Stimulated activated CD4-positive, alpha-beta T cell treated with anti-CD3 and anti-CD28 coated beads, Interleukin-15, amount 100 ng/mL, for 1 hour (primary cell): ENCODE measurements around the gene IL16.
"Not testable (repeated sequence)": the region's sequence is repeated elsewhere in the genome, so short reads cannot be mapped to it uniquely, and the experiment has no call there.

ENCODE experiments used
- DNase-seq, 2 donors: peaks; one replicate each; pipeline ENCODE4 v3.0.0-alpha.2; 2020; ENCODE audit warnings: low read depth in 1 of 2, low spot score in 1 of 2

The IL16 gene

DNA sequence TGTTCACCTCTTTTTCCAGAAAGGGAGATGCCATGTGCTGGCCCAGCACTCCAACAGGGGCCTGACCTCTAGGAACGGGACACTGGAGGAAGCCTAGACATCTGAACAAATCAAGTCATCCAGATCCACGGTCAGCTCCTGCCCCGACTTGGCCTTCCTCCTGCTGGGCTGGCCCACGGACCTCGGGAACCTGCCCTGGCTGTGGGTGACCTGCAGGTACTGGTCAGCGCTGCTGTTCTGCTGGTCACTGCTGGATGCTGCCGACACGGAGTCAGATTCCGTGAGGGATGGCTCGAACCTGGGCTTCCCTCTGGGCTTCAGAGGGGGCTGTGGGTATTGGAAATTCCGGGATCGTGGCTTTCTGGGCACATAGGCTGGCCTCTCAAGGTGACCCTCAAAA lies 135.6 kb downstream of the IL16 start:
- DNase-seq: no peak

DNA sequence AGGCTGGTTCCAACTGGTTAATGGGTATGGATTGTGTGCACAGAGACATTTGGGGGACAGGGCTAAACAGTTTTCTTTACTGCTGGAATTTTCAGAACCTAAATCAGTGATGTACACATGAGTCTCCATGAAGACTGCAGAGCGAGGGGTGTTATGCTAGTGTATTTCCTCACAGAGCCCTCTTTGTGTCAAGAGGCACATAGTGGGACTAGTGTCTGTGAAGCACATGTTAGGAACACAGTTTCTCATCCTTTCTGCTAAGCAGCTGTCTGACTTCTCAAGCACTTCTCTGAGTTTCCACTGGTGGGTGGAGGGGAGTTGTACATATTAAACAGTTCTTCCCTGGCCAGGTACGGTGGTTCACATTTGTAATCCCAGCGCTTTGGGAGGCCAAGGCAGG lies 136.7 kb downstream of the IL16 start:
- DNase-seq: no peak

GRCh38 chr15:81334768-81335435 lies 138.2 kb downstream of the IL16 start:
- DNase-seq: no peak

DNA sequence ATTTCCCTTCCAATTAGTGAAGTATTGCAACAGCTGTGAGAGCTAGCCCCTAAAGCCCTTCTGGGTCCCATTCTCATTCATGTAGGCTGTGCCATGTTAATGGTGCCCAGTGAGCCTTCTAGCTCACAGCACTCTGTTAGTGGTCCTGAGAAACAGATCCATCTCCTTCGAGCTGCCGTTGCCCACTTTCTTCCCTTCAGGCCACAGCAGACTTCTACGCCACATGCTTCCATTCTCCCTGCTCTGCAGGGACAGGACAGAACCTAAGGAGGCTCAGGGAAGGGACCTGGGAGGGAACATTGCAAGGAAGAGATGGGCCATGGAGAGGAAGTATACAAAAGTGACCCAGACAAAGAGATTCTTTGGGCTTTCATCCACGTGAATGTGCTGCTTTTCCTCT lies 139.0 kb downstream of the IL16 start:
- DNase-seq: no peak

DNA sequence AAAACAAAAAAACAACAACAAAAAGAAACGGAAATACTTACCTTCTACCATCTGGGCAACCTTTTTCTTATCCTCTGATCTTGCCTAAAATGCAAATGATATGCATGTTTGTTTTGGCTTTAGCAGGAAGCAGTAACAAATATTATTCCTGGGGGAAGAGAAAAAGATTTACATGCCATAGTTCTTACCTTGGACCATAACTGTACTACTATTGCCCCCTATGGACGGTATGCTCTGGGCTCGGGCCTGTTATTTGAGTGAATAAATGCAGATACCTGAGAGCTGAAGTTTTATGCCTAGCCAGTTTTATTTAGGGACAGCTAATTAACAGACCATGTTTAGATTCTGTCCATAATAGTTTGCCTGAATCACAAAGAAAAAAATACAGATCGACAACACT lies 139.9 kb downstream of the IL16 start:
- DNase-seq: no peak

DNA sequence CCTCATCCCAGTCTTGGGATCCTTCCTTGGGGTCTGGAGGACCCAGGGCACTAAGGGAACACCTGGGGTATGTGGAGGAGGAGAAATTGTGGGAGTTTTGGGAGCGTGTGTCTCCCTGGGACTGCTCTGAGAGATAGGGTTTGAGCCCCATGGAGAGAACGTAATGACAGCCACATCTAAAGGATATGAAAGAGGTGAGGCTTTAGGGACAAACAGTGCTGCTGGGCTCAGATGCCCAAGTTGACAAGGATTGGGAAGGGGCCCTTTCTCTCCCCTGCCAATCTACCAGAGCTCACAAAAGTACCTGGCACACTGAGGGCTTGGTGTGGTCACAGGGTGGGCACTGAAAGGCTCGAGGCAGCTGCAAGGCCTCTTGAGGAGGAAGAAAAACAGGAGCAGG lies 140.6 kb downstream of the IL16 start:
- no peak for DNase-seq

DNA sequence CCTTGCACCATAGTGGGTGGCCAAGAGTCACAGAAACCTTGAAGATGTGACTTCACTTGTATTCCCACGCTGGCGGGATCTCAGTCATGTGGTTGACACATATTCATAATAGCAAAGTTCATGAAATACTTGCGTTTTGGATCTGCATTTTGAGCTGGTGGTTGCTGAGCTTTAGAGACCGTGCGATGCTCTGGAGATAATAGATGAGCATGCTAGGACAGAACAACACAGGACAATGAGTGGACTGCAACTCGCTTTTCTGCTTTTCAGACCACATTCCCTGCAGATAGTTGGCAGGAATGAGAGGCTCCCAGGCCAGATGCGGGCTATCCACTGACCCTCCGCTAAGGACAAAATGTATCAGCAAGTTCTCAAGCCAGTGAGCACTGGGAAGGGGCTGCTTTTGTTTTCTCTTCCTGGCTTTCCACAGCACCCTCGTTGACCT lies 141.1 kb downstream of the IL16 start:
- no peak for DNase-seq

GRCh38 chr15:81338170-81339007 lies 141.7 kb downstream of the IL16 start:
- no peak for DNase-seq

GRCh38 chr15:81339321-81339720 lies 142.6 kb downstream of the IL16 start:
- DNase-seq: no peak

DNA sequence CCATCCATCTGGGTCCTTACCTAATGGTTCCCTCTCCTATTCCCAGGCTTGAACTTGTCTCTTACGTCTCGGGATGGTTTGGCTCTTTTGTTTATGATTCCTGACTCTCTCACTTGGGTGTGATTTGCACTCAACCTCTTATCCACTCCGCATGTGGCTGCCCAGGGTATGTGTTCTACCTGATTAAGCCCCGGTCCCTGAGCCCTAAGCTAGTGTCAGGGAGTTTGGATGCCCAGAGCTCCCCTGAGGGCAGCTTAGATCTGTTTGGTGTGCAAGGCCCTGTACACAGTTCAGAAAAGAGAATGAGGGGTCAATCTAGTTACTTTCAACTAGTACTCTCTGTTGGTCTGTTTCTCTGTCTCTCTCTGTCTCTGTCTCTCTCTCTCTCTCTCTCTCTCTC lies 143.2 kb downstream of the IL16 start:
- no peak for DNase-seq

- DNase-seq: no peak
Observed at GRCh38 chr15:81341351-81341750, 144.7 kb downstream of the IL16 start.

DNA sequence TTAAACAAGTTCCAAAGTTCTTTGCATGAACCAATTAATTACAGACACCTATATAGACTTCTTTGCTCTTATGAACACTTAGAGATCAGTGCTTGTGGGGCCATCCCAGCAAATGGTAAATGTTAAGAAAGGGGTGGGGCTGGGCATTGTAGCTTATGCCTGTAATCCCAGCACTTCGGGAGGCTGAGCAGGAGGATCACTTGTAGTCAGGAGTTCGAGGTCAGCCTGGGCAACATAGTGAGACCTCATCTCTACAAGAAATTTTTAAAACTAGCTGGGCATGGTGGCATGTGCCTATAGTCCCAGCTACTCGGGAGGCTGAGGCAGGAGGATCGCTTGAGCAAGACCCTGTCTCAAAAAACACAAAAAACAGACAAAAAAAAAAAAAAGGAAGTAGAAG lies 146.7 kb downstream of the IL16 start:
- DNase-seq: no peak

- DNase-seq: no peak
Observed at GRCh38 chr15:81346611-81347010, 149.9 kb downstream of the IL16 start.

DNA sequence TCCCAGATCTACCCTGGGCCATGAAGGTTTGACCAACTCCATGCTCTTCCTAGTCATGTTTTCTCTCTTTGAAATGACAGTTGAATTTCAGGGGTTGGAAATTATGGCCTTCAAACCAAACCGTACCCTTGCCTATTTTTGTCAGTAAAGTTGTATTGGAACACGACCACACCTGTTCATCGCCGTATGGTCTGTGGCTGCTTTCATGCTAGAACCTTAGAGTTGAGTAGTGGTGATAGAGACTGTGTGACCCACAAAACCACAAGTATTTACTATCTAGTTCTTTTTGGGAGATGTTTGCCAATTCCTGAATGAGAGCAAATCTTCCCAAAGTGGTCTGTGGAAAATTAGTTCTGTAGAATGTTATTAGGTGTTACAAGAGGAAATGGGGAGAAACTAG lies 151.2 kb downstream of the IL16 start:
- DNase-seq: no peak

DNA sequence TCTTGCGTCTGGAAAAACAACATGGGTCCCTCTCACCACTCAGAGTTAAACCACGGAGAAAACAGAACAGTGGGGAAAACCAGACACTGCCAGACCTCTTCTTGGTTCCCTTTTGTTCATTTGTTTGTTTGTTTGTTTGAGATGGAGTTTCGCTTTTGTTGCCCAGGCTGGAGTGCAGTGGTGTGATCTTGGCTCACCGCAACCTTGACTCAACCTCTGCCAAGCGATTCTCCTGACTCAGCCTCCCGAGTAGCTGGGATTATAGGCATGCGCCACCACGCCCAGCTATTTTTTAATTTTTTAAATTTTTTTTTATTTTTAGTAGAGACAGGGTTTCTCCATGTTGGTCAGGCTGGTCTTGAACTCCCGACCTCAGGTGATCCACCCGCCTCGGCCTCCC lies 152.0 kb downstream of the IL16 start:
- not testable (repeated sequence) for DNase-seq

DNA sequence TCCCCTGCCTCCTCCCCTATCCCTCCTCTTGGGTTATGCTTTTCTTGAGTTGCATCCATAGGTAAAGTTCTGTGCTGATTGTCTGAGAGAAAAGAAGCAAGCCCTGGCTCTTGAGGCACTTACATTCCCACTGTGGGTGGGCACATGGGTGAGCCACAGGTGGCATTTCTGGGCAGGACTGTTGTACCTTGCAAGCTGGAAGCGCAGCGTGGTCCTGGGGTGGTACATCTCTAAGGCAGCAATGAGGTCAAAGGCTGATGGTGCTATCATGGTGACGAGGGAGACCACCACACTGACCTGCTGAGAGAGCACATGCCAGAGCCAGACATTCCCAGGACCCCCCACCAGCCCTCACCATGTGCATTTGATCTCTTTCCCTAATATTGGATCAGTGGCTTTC lies 152.6 kb downstream of the IL16 start:
- DNase-seq: no peak

- DNase-seq: no peak
Observed at GRCh38 chr15:81351651-81352050, 155.0 kb downstream of the IL16 start.

GRCh38 chr15:81356252-81356651 lies 159.6 kb downstream of the IL16 start:
- DNase-seq: no peak

DNA sequence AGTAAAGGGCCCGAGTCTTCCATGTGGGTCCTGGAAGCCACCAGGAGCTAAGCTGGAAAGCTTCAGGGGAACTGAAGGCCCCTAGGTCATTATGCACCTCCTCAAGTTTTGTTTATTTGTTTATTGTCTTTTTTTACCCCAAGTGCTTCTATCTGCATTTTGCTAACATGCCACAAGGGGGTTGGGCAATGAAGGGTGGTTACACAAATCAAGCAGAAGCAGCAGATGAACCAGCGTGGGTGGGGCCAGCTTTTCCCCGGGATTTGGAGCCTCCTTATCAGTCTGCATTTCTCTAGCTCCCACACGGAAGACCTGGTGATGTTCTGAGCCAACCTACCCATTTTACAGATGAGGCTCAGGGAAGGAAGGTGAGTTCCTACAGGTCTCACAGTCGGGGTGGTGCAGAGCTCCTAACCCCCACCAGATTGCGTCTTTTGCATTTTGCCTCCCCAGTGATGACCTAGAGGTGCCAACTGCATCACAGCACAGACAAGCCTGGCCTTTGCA lies 160.6 kb downstream of the IL16 start:
- no peak for DNase-seq

GRCh38 chr15:81358248-81358647 lies 161.6 kb downstream of the IL16 start:
- no peak for DNase-seq

DNA sequence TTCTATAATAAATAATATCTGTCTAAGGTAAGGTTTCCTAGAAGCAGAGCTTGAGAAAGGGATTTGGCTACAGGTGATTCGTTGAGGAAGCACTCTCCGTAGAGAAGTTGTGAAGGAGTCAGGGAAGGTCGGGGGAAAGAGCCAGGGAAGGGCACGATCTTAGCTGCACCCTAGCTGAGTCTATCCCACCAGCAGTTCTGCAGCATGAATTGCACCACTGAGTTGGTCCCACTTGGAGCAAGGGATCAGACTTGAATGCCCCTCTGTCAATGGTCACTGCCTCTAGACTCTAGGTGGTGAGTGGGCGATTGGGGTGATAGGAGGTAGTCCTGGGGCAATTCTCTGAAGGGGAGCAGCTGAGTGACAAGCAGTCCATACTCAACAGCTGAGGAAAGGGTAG lies 163.8 kb downstream of the IL16 start:
- DNase-seq: no peak

DNA sequence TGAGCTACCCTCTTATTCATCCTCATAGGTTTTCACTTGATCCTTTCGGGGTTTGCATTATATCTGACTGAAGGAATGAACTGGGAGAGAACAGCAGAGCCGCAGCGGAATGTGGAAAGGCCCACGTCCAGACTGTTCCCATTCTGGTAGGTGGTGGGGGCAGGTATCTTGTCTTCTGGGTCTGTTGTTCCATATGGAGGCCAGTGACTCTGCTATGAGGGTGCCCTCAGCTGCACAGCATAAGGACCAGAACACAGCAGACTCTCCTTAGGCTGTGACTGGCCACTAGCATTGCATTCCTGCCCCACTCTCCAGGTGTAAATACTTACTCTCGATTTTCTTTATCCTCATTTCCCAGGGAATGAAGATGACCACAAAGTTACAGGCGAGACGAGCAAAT lies 165.2 kb downstream of the IL16 start:
- DNase-seq: no peak

DNA sequence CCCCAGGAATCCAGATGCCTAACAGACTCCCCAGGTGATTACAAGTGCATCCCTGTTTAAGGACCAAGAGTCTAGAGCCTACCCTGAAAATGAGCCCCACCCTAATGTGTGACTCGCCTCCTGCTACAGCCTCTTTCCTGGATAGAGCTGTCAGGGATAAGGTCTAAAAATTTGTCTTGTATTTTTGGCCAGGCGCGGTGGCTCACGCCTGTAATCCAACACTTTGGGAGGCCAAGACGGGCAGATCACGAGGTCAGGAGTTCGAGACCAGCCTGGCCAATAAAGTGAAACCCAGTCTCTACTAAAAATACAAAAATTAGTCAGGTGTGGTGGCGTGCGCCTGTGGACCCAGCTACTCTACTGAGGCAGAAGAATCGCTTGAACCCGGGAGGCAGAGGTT lies 166.1 kb downstream of the IL16 start:
- DNase-seq: no peak
